ENCODE data around the gene MUL1. TPM values are rescaled to one million over a fixed set of nuclear protein-coding genes. Genes with fewer than 3 reads are reported as not detected.

Gene MUL1
- total RNA-seq, 2 donors from 2014 or later = 15.6 to 19.8 TPM

DNA sequence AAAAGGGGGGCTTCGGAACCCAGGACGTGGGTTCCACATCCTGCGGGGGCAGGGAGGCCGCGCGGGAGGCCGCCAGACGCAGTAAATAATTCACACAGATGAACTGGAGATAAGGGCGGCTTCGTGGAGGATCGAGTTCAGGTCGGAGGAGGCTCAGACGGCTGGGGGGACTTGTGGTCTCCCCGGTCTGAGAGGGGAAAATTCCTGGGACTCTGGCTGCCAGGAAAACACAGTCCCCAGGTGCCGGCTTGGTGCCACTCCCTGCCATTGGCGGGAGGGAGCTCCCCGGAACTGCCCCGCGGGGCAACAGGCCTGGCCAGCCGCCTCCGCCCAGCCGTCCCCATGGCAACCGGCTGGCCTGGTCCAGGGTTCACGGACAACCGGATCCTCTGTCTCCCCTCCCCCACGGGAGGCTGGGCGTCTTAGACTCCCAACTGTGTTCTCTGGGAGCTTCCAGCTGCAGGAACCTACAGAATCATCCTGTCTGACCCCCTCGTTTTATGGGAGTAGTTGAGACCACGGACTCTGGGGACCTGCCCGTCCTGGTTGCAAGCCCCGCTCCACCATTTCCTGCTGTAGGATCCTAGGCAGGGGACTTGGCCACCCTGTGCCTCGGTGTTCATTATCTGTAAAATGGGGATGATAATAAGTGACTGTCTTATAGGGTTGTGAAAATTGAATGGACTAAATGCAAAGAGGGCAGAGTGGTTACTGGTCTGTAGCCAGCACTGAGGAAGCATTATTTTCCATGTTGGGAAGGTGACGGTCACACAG is 31.5 kb downstream of the MUL1 start:
- 41 to 43% methylated on average over 19 to 33 of the region's 33 CpGs for WGBS, 2 experiments (ENCODE audit: insufficient coverage in 1 of 2, insufficient read length in 1 of 2)
- Mint-ChIP-seq H3K4me3 (peak overlapping the region; percentile 23), H3K4me1 (peaks cover 51% of the 10 kb centered on the region), H3K36me3 (ENCODE audit: low read depth) (no peaks in the 10 kb centered on the region), H3K27ac (no peak overlapping the region), H3K9me3 (no peaks in the 10 kb centered on the region), H3K27me3 (ENCODE audit: insufficient read depth) (peaks cover 68% of the 10 kb centered on the region)
- H3K36me3 ChIP-seq (ENCODE audit: control insufficient read depth, insufficient read depth, low read length) = no peaks in the 10 kb centered on the region
- no peak overlapping the region for H3K27ac ChIP-seq (ENCODE audit: low read depth, low read length)
- H3K27me3 ChIP-seq (ENCODE audit: control insufficient read depth, insufficient read depth, low read length, poor library complexity, severe bottlenecking) = no peaks in the 10 kb centered on the region
- H3K4me1 ChIP-seq (ENCODE audit: control insufficient read depth, insufficient read depth, low read length) = peaks cover 16% of the 10 kb centered on the region
- no peaks in the 10 kb centered on the region for H3K9me3 ChIP-seq (ENCODE audit: control insufficient read depth, low read length)
- H3K4me3 ChIP-seq (ENCODE audit: low read length) = peak overlapping the region; percentile 13
- H3K9ac ChIP-seq (ENCODE audit: extremely low read depth, low read length, poor library complexity, severe bottlenecking) = no peak overlapping the region
- peak; percentile 83 for DNase-seq
- TF ChIP-seq, protein P1, sequence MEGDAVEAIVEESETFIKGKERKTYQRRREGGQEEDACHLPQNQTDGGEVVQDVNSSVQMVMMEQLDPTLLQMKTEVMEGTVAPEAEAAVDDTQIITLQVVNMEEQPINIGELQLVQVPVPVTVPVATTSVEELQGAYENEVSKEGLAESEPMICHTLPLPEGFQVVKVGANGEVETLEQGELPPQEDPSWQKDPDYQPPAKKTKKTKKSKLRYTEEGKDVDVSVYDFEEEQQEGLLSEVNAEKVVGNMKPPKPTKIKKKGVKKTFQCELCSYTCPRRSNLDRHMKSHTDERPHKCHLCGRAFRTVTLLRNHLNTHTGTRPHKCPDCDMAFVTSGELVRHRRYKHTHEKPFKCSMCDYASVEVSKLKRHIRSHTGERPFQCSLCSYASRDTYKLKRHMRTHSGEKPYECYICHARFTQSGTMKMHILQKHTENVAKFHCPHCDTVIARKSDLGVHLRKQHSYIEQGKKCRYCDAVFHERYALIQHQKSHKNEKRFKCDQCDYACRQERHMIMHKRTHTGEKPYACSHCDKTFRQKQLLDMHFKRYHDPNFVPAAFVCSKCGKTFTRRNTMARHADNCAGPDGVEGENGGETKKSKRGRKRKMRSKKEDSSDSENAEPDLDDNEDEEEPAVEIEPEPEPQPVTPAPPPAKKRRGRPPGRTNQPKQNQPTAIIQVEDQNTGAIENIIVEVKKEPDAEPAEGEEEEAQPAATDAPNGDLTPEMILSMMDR (conservative IDR thresholded peaks at IDR 0.05) = no peak

DNA sequence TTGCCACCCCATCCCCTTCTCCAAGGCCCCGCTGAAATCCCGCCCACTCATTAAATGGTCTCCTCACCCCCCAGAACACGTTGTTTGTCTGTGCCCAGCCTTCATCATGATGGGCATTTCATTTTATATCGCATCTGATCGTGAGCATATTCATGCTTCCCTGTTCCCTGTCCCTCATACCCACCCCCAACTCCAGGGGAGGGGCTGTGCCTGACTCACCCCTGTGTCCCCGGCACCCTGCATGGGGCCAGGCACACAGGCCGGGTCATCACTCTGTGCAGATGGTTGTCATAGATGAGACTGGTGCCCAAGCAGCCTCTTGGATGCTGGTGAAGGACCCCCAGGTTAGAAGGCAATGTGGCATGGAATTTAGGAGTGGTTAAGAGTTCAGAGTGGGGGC is 33.0 kb downstream of the MUL1 start:
- Histone ChIP-seq H3K9me3 (ENCODE audit: control insufficient read depth, low read length) (no peaks in the 10 kb centered on the region), H3K27ac (ENCODE audit: low read depth, low read length) (no peak overlapping the region), H3K9ac (ENCODE audit: extremely low read depth, low read length, poor library complexity, severe bottlenecking) (no peak overlapping the region), H3K4me3 (ENCODE audit: low read length) (no peak overlapping the region), H3K27me3 (ENCODE audit: control insufficient read depth, insufficient read depth, low read length, poor library complexity, severe bottlenecking) (peaks cover 6% of the 10 kb centered on the region), H3K36me3 (ENCODE audit: control insufficient read depth, insufficient read depth, low read length) (no peaks in the 10 kb centered on the region), H3K4me1 (ENCODE audit: control insufficient read depth, insufficient read depth, low read length) (peaks cover 9% of the 10 kb centered on the region)
- Mint-ChIP-seq H3K4me1 (peaks cover 38% of the 10 kb centered on the region), H3K27me3 (ENCODE audit: insufficient read depth) (peaks cover 55% of the 10 kb centered on the region), H3K36me3 (ENCODE audit: low read depth) (no peaks in the 10 kb centered on the region), H3K9me3 (no peaks in the 10 kb centered on the region), H3K27ac (no peak overlapping the region), H3K4me3 (no peak overlapping the region)
- WGBS, 2 experiments (ENCODE audit: insufficient coverage in 1 of 2, insufficient read length in 1 of 2) = 65 to 78% methylated on average over 4 to 7 of the region's 7 CpGs
- no peak for DNase-seq
- TF ChIP-seq, protein P1 (conservative IDR thresholded peaks at IDR 0.05) = no peak

DNA sequence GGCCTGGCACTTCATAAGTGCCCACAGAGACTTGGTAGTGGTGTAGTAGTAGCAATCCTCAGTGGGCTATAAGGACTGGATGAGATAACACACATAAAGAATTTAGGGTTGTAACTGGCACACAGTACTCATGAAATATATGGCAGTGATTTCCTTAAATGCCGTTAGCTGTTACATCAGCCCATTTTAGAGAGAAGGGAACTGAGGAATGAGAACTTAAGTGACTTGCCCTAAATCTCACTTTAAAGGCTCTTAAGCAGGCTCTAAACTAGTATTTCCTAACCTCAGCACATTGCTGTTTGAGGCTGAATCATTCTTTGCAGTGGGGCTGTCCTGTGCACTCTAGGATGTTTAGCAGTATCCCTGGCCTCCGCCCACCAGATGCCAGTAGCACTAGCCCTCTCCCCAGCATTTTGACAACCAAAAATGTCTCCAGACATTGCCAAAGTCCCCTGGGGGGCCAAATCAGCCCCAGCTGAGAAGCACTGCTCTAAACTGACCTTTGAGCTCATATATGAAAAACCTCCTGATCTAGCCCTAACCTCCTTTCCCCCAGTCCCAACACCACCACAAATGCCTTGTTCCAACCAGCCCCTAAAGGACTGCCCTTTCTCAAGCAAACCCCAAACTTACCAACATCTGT is 33.5 kb downstream of the MUL1 start:
- Mint-ChIP-seq H3K27me3 (ENCODE audit: insufficient read depth) (peaks cover 50% of the 10 kb centered on the region), H3K27ac (no peak overlapping the region), H3K4me1 (peaks cover 33% of the 10 kb centered on the region), H3K36me3 (ENCODE audit: low read depth) (no peaks in the 10 kb centered on the region), H3K9me3 (no peaks in the 10 kb centered on the region), H3K4me3 (no peak overlapping the region)
- no peak overlapping the region for H3K4me3 ChIP-seq (ENCODE audit: low read length)
- H3K27ac ChIP-seq (ENCODE audit: low read depth, low read length) = no peak overlapping the region
- H3K4me1 ChIP-seq (ENCODE audit: control insufficient read depth, insufficient read depth, low read length) = peaks cover 9% of the 10 kb centered on the region
- 98 to 100% methylated on average over 2 of the region's 2 CpGs for WGBS, 2 experiments (ENCODE audit: insufficient coverage in 1 of 2, insufficient read length in 1 of 2)
- TF ChIP-seq, protein P1 (conservative IDR thresholded peaks at IDR 0.05) = no peak
- no peaks in the 10 kb centered on the region for H3K36me3 ChIP-seq (ENCODE audit: control insufficient read depth, insufficient read depth, low read length)
- peaks cover 11% of the 10 kb centered on the region for H3K27me3 ChIP-seq (ENCODE audit: control insufficient read depth, insufficient read depth, low read length, poor library complexity, severe bottlenecking)
- DNase-seq = no peak
- H3K9ac ChIP-seq (ENCODE audit: extremely low read depth, low read length, poor library complexity, severe bottlenecking) = no peak overlapping the region
- H3K9me3 ChIP-seq (ENCODE audit: control insufficient read depth, low read length) = no peaks in the 10 kb centered on the region
